NCI-H2081 (cell line): ENCODE measurements around the gene BCAP29.
"Not testable (repeated sequence)": the region's sequence is repeated elsewhere in the genome, so short reads cannot be mapped to it uniquely, and the experiment has no call there.

ENCODE experiments used
- DNase-seq, 2 experiments: peaks; one replicate each; lab custom pipeline; 2025; lab: John Stamatoyannopoulos, UW

BCAP29 gene

GRCh38 chr7:107622429-107622828 is 42.4 kb downstream of the BCAP29 start:
- no peak for DNase-seq

- no peak for DNase-seq
These were observed 42.8 kb downstream of the BCAP29 start for GRCh38 chr7:107622894-107623293.

- no peak for DNase-seq
These were observed 47.0 kb downstream of the BCAP29 start for GRCh38 chr7:107627002-107627401.

GRCh38 chr7:107628461-107629064 is 48.5 kb downstream of the BCAP29 start:
- DNase-seq = no peak

GRCh38 chr7:107630342-107630741 is 50.3 kb downstream of the BCAP29 start:
- DNase-seq = no peak

- DNase-seq = no peak
These were observed 51.8 kb downstream of the BCAP29 start for GRCh38 chr7:107631588-107632491.

- DNase-seq = no peak
These were observed 52.4 kb downstream of the BCAP29 start for GRCh38 chr7:107632492-107632865.

- DNase-seq = no peak
These were observed 58.5 kb downstream of the BCAP29 start for GRCh38 chr7:107638594-107638993.

- DNase-seq = not testable (repeated sequence)
These were observed 59.0 kb downstream of the BCAP29 start for GRCh38 chr7:107639070-107639469.

- no peak for DNase-seq
These were observed 61.6 kb downstream of the BCAP29 start for GRCh38 chr7:107641676-107642075.

- DNase-seq = no peak
These were observed 62.5 kb downstream of the BCAP29 start for GRCh38 chr7:107642501-107642900.

GRCh38 chr7:107643407-107643806 is 63.4 kb downstream of the BCAP29 start:
- no peak for DNase-seq

GRCh38 chr7:107643938-107644308 is 63.9 kb downstream of the BCAP29 start:
- no peak for DNase-seq

- DNase-seq = no peak
These were observed 64.4 kb downstream of the BCAP29 start for GRCh38 chr7:107644309-107644974.

- DNase-seq = no peak
These were observed 72.6 kb downstream of the BCAP29 start for GRCh38 chr7:107652642-107653041.

GRCh38 chr7:107658467-107658866 is 78.4 kb downstream of the BCAP29 start:
- DNase-seq = no peak

GRCh38 chr7:107659666-107660065 is 79.6 kb downstream of the BCAP29 start:
- DNase-seq = no peak

GRCh38 chr7:107660381-107661080 is 80.5 kb downstream of the BCAP29 start, which contains the start of gene SLC26A4:
TSS of gene SLC26A4 (plus strand) at chr7:107660828. CDS start at chr7:107661642, 814 bp downstream.
- DNase-seq = no peak

GRCh38 chr7:107661081-107661864 is 81.2 kb downstream of the BCAP29 start:
- DNase-seq = peak; percentile 60 to 75

GRCh38 chr7:107661865-107662379 is 81.9 kb downstream of the BCAP29 start:
- DNase-seq = peak in 1 of 2 experiments; percentile 47

GRCh38 chr7:107663196-107663595 is 83.2 kb downstream of the BCAP29 start:
- DNase-seq = no peak
